ENCODE results near the gene DRGX. TPM values are rescaled to one million over a fixed set of nuclear protein-coding genes. Genes with fewer than 3 reads are reported as not detected.

The DRGX gene
- total and polyA plus RNA-seq, 2 donors (not counting 3 experiments of a cell fraction or from before 2014, with no cell fraction given): not detected

GRCh38 chr10:49330127-49330665 lies 65.7 kb downstream of the DRGX start:
- H3K4me1 ChIP-seq (ENCODE audit: control insufficient read depth, extremely low read depth, insufficient read depth, low read length): no peaks in the 10 kb centered on the region
- H4K20me1 ChIP-seq (replicated peaks; ENCODE audit: control insufficient read depth, extremely low read depth, insufficient read depth, low read length): no peaks in the 10 kb centered on the region
- FAIRE-seq (no peak), DNase-seq (ENCODE audit: low read depth, low spot score) (no peak)
- no peak overlapping the region for H3K27ac ChIP-seq (ENCODE audit: insufficient read depth, low read depth, low read length)
- H3K9me3 ChIP-seq (replicated peaks; ENCODE audit: control insufficient read depth, insufficient read depth, low read length): no peaks in the 10 kb centered on the region
- H3K9ac ChIP-seq (replicated peaks; ENCODE audit: extremely low read depth, insufficient read depth, low read length): no peak overlapping the region
- intact Hi-C loops (cut with micrococcal nuclease): no loop called here
- no peak overlapping the region for H2AFZ ChIP-seq (ENCODE audit: low read depth, low read length)
- CTCF ChIA-PET: no interaction called here
- no peaks in the 10 kb centered on the region for H3K79me2 ChIP-seq (ENCODE audit: control insufficient read depth, insufficient read depth, low read length)
- dilution Hi-C loops (cut with MboI; ENCODE audit: extremely low pct_ligation_motif_present, low sequenced_read_pairs): no loop called here
- H3K4me2 ChIP-seq (ENCODE audit: insufficient read depth, low read length): no peak overlapping the region
- no peak overlapping the region for H3K4me3 ChIP-seq (replicated peaks in 1 of 3; ENCODE audit: insufficient read depth in 1 of 3, low read depth in 1 of 3, low read length in 3 of 3)
- no peaks in the 10 kb centered on the region for H3K27me3 ChIP-seq (ENCODE audit: control insufficient read depth in 2 of 2, insufficient read depth in 2 of 2, low read length in 2 of 2)
- no peaks in the 10 kb centered on the region for H3K36me3 ChIP-seq (ENCODE audit: control insufficient read depth in 2 of 2, extremely low read depth in 1 of 2, insufficient read depth in 2 of 2, low read length in 2 of 2)
- POLR2A ChIA-PET: no interaction called here
- no TSS peak for BruUV-seq (replicated peaks)
- H3K9me1 ChIP-seq (replicated peaks; ENCODE audit: control insufficient read depth, extremely low read depth, insufficient read depth, low read length): no peaks in the 10 kb centered on the region
- no peak for TF ChIP-seq JUN (IDR thresholded peaks at IDR 0.05; ENCODE audit: borderline replicate concordance, insufficient read depth, insufficient read length, low read depth)
- no peak for TF ChIP-seq POLR2AphosphoS5 (IDR thresholded peaks at IDR 0.05; ENCODE audit: insufficient read depth, low read depth, low read length)

- H3K27me3 ChIP-seq (ENCODE audit: control insufficient read depth in 2 of 2, insufficient read depth in 2 of 2, low read length in 2 of 2): no peaks in the 10 kb centered on the region
- dilution Hi-C loops (cut with MboI; ENCODE audit: extremely low pct_ligation_motif_present, low sequenced_read_pairs) (no loop called here), intact Hi-C loops (cut with micrococcal nuclease) (no loop called here)
- TF ChIP-seq MAX (IDR thresholded peaks at IDR 0.05; ENCODE audit: insufficient read depth, insufficient read length): no peak
- no peak for TF ChIP-seq POLR2A (IDR thresholded peaks at IDR 0.05; ENCODE audit: low read depth, low read length)
- no peak for TF ChIP-seq FOS (IDR thresholded peaks at IDR 0.05; ENCODE audit: borderline replicate concordance, insufficient read depth, low read length)
- TF ChIP-seq EZH2 (IDR thresholded peaks at IDR 0.05; ENCODE audit: borderline replicate concordance, low read depth, low read length, severe bottlenecking): no peak
- TF ChIP-seq JUN (IDR thresholded peaks at IDR 0.05; ENCODE audit: borderline replicate concordance, insufficient read depth, insufficient read length, low read depth): no peak
- no peak for TF ChIP-seq GATA2 (IDR thresholded peaks at IDR 0.05; ENCODE audit: insufficient read depth, insufficient read length, low read depth, low read length)
- no peak for TF ChIP-seq POLR2AphosphoS5 (IDR thresholded peaks at IDR 0.05; ENCODE audit: insufficient read depth, low read depth, low read length)
- TF ChIP-seq MYC (IDR thresholded peaks at IDR 0.05; ENCODE audit: low read depth, low read length): no peak
- no peak for TF ChIP-seq CTCF (IDR thresholded peaks at IDR 0.05; ENCODE audit: extremely low read depth in 1 of 2, insufficient read depth in 1 of 2, low read depth in 1 of 2, low read length in 2 of 2)
- H3K9me3 ChIP-seq (replicated peaks; ENCODE audit: control insufficient read depth, insufficient read depth, low read length): no peaks in the 10 kb centered on the region
- H3K9me1 ChIP-seq (replicated peaks; ENCODE audit: control insufficient read depth, extremely low read depth, insufficient read depth, low read length): no peaks in the 10 kb centered on the region
- FAIRE-seq (no peak), DNase-seq (ENCODE audit: low read depth, low spot score) (no peak)
- CTCF ChIA-PET: no interaction called here
- no peaks in the 10 kb centered on the region for H3K4me1 ChIP-seq (ENCODE audit: control insufficient read depth, extremely low read depth, insufficient read depth, low read length)
- H3K4me3 ChIP-seq (replicated peaks in 1 of 3; ENCODE audit: insufficient read depth in 1 of 3, low read depth in 1 of 3, low read length in 3 of 3): no peak overlapping the region
- no peak overlapping the region for H3K9ac ChIP-seq (replicated peaks; ENCODE audit: extremely low read depth, insufficient read depth, low read length)
- H3K27ac ChIP-seq (ENCODE audit: insufficient read depth, low read depth, low read length): no peak overlapping the region
- POLR2A ChIA-PET: no interaction called here
- H3K4me2 ChIP-seq (ENCODE audit: insufficient read depth, low read length): no peak overlapping the region
- no peak overlapping the region for H2AFZ ChIP-seq (ENCODE audit: low read depth, low read length)
- H3K36me3 ChIP-seq (ENCODE audit: control insufficient read depth in 2 of 2, extremely low read depth in 1 of 2, insufficient read depth in 2 of 2, low read length in 2 of 2): no peaks in the 10 kb centered on the region
- no peaks in the 10 kb centered on the region for H4K20me1 ChIP-seq (replicated peaks; ENCODE audit: control insufficient read depth, extremely low read depth, insufficient read depth, low read length)
- no TSS peak for BruUV-seq (replicated peaks)
- H3K79me2 ChIP-seq (ENCODE audit: control insufficient read depth, insufficient read depth, low read length): no peaks in the 10 kb centered on the region
Measured at GRCh38 chr10:49329146-49329505, 66.8 kb downstream of the DRGX start.

Measured in endothelial cell of umbilical vein (primary cell).